PC-9 (cell line): ENCODE results near the gene FAM216B. TPM values are rescaled to one million over a fixed set of nuclear protein-coding genes. Genes with fewer than 3 reads are reported as not detected.

Experiments used
- BruUV-seq: library from RNA; stranded (reverse); fragments of 400-500 nt; replicated peaks from 2 replicates; lab custom pipeline; 2021; lab: Mats Ljungman, UMichigan
- CTCF ChIA-PET: fragments of 300-600 bp; sonication (Branson Sonifier 250); formaldehyde crosslinking; loops from one replicate; lab custom pipeline; 2022; ENCODE audit warnings: antibody characterized with exemption; lab: Charles Lee
- POLR2A ChIA-PET: fragments of 300-600 bp; sonication (Branson Sonifier 250); formaldehyde crosslinking; loops from one replicate; lab custom pipeline; 2022; ENCODE audit warnings: antibody characterized with exemption; ENCODE audit not compliant: unreplicated experiment; lab: Charles Lee
- DNase-seq, 2 experiments: peaks; one replicate each; pipeline versions ENCODE4 v3.0.0 to v3.0.0-alpha.2; 2015 to 2022; ENCODE audit warnings: mixed read lengths in 1 of 2
- H2AFZ ChIP-seq: fragments of 200-600 bp; sonication (generic); 2 replicates; pipeline ENCODE4 v1.8.1; 2017; ENCODE audit warnings: antibody characterized with exemption
- H3F3A ChIP-seq: fragments of 200-600 bp; sonication (generic); 2 replicates; pipeline ENCODE4 v1.8.1; 2017; ENCODE audit warnings: antibody characterized with exemption, mild to moderate bottlenecking, low read depth; ENCODE audit not compliant: insufficient read depth
- H3K27ac ChIP-seq: fragments of 200-600 bp; sonication (generic); 2 replicates; pipeline ENCODE4 v1.6.1; 2016; ENCODE audit warnings: mixed run types
- H3K27me3 ChIP-seq: fragments of 200-600 bp; sonication (generic); 2 replicates; pipeline ENCODE4 v1.6.1; 2016; ENCODE audit warnings: low read depth, mixed run types; ENCODE audit not compliant: insufficient read depth
- H3K36me3 ChIP-seq: fragments of 200-600 bp; sonication (generic); 2 replicates; pipeline ENCODE4 v1.6.1; 2016; ENCODE audit warnings: low read depth, mixed run types
- H3K4me1 ChIP-seq: fragments of 200-600 bp; sonication (generic); replicated peaks from 2 replicates; pipeline ENCODE4 v1.6.1; 2016; ENCODE audit warnings: mixed run types; ENCODE audit not compliant: insufficient read depth
- H3K4me2 ChIP-seq: fragments of 200-600 bp; sonication (generic); 2 replicates; pipeline ENCODE4 v1.6.1; 2017; ENCODE audit warnings: mixed run types
- H3K4me3 ChIP-seq: fragments of 200-600 bp; sonication (generic); 2 replicates; pipeline ENCODE4 v1.6.1; 2016; ENCODE audit warnings: mixed run types
- H3K79me2 ChIP-seq: fragments of 200-600 bp; sonication (generic); 2 replicates; pipeline ENCODE4 v1.6.1; 2017; ENCODE audit warnings: low read depth, mixed run types
- H3K9me2 ChIP-seq: fragments of 200-600 bp; sonication (generic); 2 replicates; pipeline ENCODE4 v1.8.1; 2017; ENCODE audit warnings: mild to moderate bottlenecking; ENCODE audit not compliant: insufficient read depth
- H3K9me3 ChIP-seq: fragments of 200-600 bp; sonication (generic); 2 replicates; pipeline ENCODE4 v1.8.1; 2016; ENCODE audit warnings: low read depth; ENCODE audit not compliant: insufficient read depth
- H4K20me1 ChIP-seq: fragments of 200-600 bp; sonication (generic); 2 replicates; pipeline ENCODE4 v1.8.1; 2017; ENCODE audit not compliant: insufficient read depth
- CTCF ChIP-seq: fragments of 200-600 bp; sonication (generic); conservative IDR thresholded peaks from 2 replicates; pipeline ENCODE4 v1.6.1; 2017; ENCODE audit warnings: mixed run types, antibody characterized with exemption, mild to moderate bottlenecking, moderate library complexity
- EZH2 ChIP-seq: fragments of 200-600 bp; sonication (generic); IDR thresholded peaks from 2 replicates; pipeline ENCODE4 v1.8.0; 2017; ENCODE audit warnings: antibody characterized with exemption, low read depth
- intact Hi-C: fragments of 100-400 bp; cut with micrococcal nuclease; formaldehyde crosslinking; loops from one replicate; pipeline ENCODE4 v1.10.0; 2022; ENCODE audit not compliant: unreplicated experiment
- total RNA-seq: library from RNA; stranded (reverse); gene quantifications from 2 replicates; pipeline ENCODE4 v1.2.3, GENCODE V29; 2021

The FAM216B gene
- total RNA-seq, 1 experiment from 2014 or later = not detected

GRCh38 chr13:42746866-42747265 lies 34.5 kb upstream of the FAM216B start:
- POLR2A ChIA-PET = no interaction called here
- Histone ChIP-seq H3K9me3 (no peaks in the 10 kb centered on the region), H3K4me2 (peak overlapping the region; percentile 47), H2AFZ (no peak overlapping the region), H3K4me3 (no peak overlapping the region), H3K4me1 (peaks cover 19% of the 10 kb centered on the region), H3K36me3 (no peaks in the 10 kb centered on the region), H3K27ac (peak overlapping the region; percentile 40), H3K9me2 (no peaks in the 10 kb centered on the region), H4K20me1 (no peaks in the 10 kb centered on the region), H3K27me3 (no peaks in the 10 kb centered on the region), H3F3A (peaks cover 10% of the 10 kb centered on the region; the same call in 1 of the 2 replicates), H3K79me2 (no peaks in the 10 kb centered on the region)
- DNase-seq = no peak
- BruUV-seq = no TSS peak
- CTCF ChIA-PET = no interaction called here
- no peak for TF ChIP-seq CTCF
- no peak for TF ChIP-seq EZH2
- intact Hi-C loops = no loop called here

DNA sequence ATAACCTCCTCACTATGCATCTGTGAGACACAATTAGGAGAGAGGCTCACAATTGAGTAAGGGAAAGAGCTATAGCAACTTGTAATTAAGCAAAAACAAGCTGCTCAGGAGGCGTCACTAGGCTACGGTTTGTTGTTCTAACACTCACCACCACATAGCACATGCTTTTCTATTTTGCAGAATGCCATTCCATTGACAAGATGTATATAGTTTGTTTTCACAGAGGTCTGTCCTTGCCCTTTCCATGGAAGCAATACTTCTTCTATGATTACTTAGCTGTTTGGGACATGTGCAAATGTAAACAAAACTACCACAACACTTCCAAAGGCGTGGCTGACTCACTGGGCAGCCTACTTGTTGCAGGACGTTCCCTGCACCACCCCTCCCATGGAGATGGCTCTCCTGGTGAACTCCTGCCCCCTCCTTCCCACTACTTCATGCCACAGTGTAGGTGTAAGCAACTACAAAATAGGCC lies 33.9 kb upstream of the FAM216B start:
- no peak overlapping the region for H2AFZ ChIP-seq
- H3K9me3 ChIP-seq = no peaks in the 10 kb centered on the region
- ChIA-PET POLR2A (no interaction called here), CTCF (no interaction called here)
- peaks cover 19% of the 10 kb centered on the region for H3K4me1 ChIP-seq
- peaks cover 10% of the 10 kb centered on the region; the same call in 1 of the 2 replicates for H3F3A ChIP-seq
- H3K79me2 ChIP-seq = no peaks in the 10 kb centered on the region
- H3K27me3 ChIP-seq = no peaks in the 10 kb centered on the region
- peak; percentile 56 to 93 for DNase-seq
- no peaks in the 10 kb centered on the region for H3K36me3 ChIP-seq
- intact Hi-C loops = no loop called here
- no peaks in the 10 kb centered on the region for H4K20me1 ChIP-seq
- no peak overlapping the region for H3K4me3 ChIP-seq
- H3K4me2 ChIP-seq = peak overlapping the region; percentile 47
- no TSS peak for BruUV-seq
- peak overlapping the region; percentile 40 for H3K27ac ChIP-seq
- TF ChIP-seq CTCF = no peak
- no peak for TF ChIP-seq EZH2
- no peaks in the 10 kb centered on the region for H3K9me2 ChIP-seq

DNA sequence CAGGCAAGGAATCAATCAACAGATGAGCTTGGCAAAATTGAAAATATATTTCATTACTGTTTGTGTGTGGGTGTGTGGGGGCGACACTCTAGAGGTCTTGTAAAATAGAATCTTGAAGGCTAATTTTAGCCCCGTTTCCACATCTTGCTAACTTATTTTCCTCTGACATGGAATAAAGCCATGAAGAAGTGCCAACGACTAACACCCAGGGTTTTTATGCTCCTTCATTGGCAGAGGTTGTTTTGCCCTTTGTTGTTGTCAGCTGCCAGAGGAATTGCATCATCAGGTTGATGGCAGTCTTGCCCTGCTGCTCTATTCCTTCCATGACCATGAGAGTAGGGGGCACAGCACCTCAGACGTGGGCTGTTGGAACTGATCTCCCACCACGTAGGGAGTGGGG lies 30.6 kb upstream of the FAM216B start:
- CTCF ChIA-PET = no interaction called here
- no peak for TF ChIP-seq CTCF
- TF ChIP-seq EZH2 = no peak
- no peak for DNase-seq
- H3K9me3 ChIP-seq = no peaks in the 10 kb centered on the region
- H3K27ac ChIP-seq = no peak overlapping the region
- H2AFZ ChIP-seq = no peak overlapping the region
- H3K4me3 ChIP-seq = no peak overlapping the region
- BruUV-seq = no TSS peak
- H3K4me2 ChIP-seq = no peak overlapping the region
- H3K4me1 ChIP-seq = peaks cover 19% of the 10 kb centered on the region
- peaks cover 10% of the 10 kb centered on the region; the same call in 1 of the 2 replicates for H3F3A ChIP-seq
- H4K20me1 ChIP-seq = no peaks in the 10 kb centered on the region
- no peaks in the 10 kb centered on the region for H3K36me3 ChIP-seq
- H3K27me3 ChIP-seq = no peaks in the 10 kb centered on the region
- POLR2A ChIA-PET = no interaction called here
- H3K9me2 ChIP-seq = no peaks in the 10 kb centered on the region
- intact Hi-C loops = no loop called here
- H3K79me2 ChIP-seq = no peaks in the 10 kb centered on the region
